GM21360 (cell line): ENCODE results near the gene PRR7.

Experiments
- ATAC-seq: cut with Tn5 transposase; IDR thresholded peaks from one replicate; pipeline ENCODE4 v1.9.1; 2021; ENCODE audit warnings: mild to moderate bottlenecking, moderate library complexity; ENCODE audit not compliant: unreplicated experiment

The PRR7 gene

DNA sequence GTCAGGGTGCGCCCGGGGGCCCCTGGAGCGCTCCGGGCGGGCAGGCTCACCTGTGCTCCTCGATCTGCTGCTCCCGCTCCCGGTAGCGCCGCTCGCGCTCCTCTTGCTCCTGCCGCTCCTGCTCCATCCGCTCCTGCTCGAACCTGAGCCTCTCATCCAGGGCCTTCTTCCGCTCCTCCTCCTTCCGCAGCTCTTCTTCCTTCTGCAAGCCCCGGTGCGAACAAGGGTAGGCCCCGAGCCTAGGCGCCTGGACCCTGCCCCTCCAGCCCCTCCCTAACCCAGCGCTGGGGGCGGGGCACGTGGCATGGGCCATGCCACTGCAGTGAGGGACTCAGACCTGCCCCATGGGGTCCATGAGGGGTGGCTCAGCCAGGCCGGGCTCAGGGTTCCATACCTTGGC lies 20.2 kb downstream of the PRR7 start:
- no peak for ATAC-seq

DNA sequence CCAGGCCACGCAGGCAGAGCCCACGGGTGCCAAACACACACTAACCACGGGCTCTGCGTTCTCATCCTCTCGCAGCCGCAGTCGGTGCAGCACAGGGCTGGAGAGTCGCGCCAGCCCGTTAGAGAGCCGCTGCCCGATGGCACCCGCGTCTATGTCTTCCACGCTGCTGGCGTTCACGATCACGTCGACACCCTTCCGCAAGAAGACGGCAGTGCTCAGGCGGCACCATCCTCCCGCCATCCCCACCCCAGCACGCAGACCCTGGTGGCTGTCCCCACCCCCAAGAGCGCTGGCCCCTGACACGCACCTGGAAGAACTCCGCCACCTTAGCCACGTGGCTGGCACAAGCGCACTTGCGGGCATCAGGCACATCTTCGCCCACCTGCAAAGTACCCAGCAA lies 20.8 kb downstream of the PRR7 start:
- ATAC-seq: no peak

DNA sequence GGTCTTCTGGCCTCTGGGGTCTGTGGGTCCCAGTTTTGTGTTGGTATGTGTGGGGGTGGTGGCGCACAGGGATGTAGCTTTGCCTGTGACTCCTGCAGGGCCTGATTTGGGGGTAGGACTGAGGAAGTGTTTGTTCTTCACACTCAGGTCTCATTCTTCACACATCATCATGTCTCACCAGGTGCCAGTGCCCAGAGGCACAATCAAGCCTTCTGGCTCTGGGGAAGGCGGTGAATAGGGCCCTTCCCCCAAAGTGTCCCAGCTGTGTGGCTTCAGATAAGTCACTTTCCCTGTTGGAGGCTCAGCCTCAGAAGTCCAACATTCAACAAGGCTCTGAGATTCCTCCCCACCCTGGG lies 21.7 kb downstream of the PRR7 start:
- ATAC-seq: no peak

DNA sequence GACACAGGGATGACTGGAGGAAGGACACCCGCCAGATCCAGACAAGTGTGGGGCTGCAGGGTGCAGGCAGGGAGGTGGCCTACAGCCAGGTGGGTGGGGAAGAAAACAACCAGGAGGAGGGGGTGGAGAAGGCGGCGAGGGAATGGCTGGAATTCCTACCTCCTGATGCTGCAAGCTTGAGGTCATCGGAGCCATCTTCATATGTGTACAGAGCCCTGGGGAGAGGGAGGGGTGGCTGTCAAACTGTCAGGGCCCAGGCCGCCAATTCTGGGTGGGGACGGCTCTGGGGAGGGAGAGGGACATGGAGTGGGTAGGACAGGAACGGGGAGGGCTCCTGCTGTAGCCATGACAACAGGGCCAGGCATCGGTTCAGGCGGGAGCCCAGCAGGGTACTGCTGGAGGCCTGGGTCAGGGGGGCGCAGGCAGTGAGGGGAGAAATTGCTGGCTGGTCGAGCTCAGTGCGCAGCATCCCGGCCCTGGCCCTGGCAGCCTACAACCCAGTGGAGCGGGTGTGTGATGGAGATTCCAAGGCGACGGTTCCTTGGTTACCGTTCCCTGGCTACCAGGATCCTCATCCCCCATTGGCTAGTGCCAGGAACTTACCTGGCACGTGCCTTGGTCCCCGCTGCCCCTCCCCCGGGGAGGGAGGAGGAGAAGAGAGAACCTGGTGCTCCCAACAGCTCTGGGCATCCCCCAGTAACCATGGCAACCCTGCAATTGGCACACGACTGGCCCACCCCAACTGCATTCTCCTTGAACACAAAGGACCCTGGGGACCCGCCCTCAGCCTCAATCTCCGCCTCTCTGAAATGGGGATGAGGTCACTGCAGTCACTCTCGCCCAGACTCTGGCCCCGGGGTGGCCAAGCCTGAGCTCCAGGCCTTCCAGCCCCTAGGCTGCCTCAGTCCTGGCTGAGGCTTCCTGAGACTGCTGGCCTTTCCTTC lies 22.3 kb downstream of the PRR7 start:
- ATAC-seq: no peak

DNA sequence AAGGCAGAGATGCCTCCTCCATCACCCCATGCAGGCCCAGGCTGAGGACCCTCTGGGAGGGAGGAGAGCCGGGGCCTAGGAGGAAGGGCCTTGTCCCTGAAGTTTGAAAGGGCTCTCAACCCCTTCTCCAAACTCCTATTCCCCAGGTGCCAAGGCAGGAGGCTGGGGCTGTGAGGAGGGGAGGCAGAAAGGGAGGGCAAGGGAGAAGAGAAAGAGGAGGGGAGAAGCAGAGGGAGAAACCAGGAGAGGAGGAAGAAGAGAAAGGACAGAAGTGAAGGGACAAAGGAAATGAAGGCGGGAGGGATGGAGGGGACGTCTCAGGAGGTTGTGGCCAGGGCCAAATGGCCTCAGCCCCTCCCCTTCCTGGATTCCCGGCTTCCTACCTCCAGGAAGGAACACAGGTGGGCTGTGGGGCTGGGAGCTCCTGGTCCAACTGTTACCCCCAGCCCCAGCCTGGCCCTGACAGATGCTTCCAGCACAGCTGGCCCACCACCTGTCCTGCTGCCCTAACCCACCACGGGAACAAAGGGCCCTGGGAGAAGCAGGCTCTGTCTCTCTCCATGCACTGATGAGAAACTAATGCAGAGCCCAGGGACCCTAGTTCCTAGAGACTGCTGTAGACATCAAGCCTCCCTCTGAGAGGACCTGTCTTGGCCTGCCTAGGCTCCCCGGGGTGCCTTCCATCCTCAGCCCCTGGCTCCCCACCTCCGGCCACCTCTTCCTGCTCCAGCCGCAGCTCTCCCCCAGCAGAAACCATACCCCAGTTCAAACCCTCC lies 23.3 kb downstream of the PRR7 start:
- ATAC-seq: no peak

DNA sequence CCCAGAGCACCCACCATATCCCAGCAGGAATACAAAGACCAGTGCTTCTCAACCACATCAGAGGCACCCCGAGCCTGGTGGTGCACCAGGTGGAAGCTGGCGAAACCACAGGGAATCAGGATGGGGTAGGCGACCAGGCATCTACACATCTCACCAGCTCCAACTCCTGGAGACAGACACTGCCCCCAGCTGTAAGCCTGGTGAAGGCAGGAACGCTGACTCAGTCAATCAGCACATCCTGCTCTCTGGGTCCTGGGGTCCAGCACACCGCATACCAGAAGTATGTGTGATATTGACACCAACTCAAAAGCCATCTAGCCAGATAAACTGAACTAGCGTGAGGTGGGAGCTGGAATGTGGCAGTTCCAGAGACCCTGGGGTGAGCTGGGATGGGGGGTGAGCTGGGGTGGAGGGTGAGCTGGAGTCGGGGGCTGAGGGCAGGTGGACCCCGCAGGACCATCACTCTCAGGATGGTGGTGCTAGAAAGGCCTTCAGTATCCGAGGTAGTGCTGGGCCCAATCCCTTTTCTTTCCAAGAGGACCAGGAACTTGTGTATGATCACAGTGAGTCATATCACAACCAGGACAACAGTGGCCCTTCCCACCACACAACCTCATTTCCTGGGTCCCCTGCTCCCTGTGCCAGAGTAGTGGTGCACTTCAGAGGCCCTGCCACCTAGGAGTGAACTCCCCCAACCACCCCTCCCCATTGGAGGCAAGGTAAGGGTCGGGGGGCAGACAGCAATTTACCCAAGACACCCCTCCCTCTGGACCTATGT lies 24.3 kb downstream of the PRR7 start:
- ATAC-seq: no peak

DNA sequence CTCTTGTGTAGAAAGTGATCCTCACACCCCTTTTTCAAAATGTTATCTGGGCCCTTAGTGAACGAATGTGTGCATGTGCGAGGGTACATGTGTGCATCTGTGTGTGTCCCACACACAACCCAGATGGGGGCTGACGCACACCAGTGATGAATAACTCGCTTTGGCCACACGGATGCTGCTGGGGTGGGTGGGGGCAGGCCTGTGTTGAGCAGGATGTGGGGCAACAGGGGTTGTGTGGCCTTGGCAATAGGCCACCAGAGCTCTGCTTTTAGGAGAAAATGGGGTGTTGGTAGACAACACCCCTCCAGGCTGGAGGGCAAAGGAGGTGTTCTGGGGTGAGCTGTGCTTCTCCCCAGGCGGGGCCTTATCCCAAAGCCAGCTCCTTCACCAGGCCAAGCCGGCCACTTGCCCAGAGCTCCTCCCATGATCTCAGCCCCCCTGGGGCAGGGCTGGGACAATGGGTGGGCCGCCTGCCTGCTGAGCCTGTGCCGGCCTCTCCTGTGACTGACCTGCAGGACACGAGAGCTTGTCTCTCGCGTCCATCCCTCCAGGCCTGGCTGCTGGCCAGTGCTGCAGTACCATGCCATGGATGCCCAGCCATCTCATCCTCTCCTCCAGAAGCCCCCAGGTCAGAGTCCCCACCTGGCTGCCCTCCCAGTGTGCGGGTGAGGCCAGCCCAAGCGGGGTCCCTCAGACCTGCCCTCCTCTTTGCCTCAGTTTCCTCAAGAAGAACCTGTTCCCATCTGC lies 25.2 kb downstream of the PRR7 start:
- no peak for ATAC-seq

DNA sequence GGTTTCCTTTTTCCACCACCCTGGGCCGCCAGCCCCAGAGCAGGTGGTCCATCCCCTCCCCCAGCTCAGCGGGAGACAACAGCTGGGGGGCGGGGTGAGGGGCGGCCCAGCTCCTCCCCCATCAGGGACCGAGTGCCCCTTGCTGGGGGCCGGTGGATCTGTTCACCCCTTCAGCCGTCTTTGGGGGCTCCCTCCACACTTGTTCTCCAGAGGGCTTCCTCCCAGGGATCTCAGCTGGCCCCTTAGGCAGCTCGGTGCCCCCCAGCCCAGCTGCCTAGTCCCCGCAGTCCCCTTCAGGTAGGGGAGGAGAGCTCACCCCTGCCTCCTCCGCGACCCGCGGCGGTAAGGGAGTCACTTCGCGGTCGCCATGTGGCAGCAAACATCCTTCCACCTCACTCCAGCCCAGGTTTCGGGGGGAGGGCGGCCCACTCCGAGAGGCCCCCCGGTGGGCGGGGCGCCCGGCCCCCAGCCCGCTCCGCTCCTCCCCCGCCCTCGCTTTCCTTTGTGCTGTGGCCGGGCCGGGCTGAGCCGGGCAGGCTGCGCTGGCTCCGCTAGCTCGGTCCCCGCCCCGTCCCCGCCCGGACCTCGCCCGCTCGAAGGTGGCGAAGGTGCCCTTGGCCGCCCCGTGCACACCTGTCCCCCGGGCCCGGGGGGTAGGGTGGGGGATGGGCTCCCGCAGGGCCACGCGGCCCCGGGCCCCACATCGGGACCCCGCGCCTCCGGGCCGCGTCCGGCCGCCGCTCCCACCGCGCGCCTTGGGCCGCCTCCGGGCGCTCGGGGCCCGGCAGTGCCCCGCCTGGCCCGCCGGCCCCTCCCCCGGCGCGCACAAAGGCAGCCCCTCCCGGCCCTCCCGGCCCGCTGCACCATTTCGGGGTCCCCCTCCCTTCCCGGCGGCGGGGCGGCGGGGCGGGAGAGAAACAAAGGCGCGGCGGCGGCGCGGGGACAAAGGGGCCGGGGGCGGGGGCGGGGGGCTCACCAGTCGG lies 26.1 kb downstream of the PRR7 start:
- ATAC-seq: no peak

DNA sequence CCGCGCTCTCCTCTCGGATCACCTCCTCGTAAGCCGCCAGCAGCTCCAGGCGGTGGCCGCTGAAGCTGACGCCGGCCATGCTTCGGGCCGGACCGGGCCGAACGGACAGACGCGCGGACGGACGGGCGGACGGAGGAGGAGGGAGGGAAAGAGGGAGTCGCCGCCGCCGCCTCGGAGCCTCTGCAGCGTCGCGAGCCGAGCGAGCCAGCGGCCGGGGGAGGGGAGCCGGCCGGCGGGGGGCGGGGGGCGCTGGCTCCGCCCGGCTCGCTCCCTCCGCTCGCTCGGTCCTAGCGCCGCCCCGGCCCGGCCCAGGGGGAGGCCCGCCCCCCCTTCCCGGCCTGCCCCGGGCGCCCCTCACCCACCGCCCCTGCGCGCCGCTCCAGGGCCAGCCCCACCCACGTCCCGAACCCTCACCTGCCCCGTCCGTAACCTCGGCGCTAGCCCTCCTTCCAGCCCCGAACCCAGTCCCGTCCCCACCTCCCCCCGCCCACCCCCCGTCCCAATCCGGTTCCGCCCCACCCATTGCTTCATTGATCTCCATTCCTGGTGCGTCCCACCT lies 26.9 kb downstream of the PRR7 start, which contains the start of gene DBN1:
TSS of gene DBN1 (minus strand) at position 192 of the 559 bp plus-strand sequence. CDS start at position 79, 113 bp downstream.
- ATAC-seq: no peak

DNA sequence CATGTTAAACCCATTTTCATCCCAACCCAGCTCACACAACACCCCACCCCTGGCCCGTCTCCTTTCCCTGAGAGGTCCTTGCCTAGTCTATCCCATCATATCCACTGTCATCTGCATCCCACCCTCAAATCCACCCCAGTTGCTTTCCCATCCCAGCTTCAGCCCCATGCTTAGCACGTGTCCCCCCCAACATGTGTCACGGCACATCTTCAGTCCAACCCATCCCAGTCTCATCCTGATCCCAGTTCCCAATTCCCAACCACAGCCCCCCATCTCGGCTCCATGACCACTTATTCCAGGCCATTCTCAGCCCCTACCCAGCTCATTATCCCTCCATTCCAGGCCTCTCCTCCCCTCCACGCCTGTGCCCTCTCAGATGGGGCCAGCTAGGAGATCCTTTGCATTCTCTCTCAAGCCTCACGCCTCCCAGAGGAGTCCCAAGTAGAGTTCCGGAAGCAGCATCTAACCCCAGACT lies 27.4 kb downstream of the PRR7 start:
- no peak for ATAC-seq

DNA sequence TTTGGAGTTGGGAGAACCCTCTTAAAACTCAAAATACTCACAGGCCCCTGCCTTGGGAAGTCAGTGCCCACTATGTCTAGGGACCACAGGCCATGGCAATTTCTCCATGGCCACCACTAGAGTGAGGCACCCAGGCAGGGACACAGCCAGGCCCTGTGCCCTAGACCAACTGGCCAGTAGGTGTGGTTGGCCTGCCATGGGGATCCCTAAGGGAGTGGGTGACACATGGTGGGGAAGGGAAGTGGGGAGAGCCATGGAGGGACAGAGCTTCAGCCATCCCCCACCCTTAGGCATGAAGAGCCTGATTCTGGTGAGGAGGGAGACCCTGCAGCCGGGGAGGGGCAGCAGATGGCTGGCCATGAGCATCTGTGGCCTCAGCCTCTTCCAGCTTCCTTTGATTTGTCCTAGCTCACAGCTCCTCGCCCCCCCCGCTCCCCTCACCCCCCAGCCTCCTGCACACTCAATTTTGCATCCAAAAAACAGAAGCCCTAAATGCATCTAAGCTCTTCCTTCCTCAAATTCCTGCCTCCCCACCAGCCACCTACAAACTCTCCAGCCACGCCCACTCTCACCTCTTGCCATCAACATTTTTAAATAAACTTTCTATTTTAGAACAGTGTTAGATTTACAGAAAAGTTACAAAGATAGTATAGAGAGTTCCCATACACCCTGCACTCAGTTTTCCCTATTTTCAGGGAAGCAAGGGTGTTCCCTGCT lies 28.4 kb downstream of the PRR7 start:
- ATAC-seq: no peak

DNA sequence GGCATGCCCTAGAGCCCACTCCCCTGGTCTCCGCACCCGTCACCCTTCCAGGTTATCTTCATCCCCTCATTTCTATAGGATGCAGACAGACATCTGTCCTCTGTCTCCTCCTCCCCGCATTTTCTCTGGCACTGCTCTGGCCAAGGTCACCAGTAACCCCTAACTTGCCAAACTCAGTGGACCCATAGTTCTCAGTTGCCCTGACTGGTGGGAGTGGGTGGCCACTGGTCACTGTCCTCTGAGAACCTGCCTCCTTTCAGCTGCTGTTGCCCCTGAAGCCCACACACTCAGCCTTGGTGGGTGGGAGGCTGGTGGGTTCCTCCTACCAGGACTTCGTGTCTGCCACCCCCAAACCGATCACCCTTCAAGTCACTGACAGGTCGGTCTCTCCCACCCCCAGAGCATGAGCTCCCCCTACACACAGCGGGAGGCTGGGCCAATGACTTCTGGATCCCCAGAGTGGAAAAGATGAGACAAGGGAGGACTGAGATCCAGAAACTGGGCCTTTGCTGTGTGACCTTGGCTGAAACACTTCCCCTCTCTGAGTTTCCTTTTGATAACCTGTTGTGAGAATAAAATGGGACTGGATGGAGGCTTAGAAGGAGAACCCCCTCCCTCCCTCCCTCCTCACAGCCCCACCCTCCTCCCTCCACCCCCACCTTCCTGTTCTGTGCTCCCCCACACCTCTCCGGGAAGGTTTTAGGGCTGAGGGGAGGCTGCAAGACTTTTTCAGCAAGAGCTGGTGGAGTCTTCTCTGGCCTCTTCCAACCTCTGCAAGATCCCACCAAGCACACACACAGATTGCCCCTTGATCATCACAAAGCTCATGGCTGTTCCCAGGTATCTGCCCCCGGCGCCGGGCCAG lies 29.2 kb downstream of the PRR7 start:
- ATAC-seq: no peak

DNA sequence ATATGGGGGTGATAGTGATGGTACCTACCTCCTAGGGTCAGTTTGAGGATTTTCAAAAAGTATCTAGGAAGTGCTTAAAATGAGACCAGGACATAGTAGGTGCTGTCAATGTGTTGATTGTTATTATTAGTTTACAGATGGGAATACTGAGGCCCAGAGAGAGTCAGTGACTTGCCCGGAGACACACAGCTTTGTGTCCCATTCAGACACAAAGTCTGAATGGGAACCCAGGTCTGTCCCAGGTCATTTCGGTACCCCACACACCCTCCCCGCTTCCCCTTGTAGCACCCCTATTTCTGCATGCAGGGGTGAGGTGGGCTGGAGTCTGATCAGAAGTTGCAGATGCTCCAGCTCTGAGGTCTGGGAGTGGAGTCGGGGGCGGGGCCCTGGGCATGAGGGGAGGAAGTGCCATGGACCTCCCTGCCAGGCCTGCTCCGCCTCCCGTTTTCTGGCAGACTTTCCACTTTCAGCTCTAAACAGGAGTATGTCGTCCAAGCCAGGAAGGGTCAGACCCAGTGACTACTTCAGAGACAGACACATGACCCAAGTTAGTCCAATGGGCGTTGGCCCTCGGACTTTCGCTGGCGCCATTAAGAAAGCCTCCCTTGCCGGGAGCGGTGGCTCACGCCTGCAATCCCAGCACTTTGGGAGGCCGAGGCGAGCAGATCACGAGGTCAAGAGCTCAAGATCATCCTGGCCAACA lies 30.1 kb downstream of the PRR7 start:
- no peak for ATAC-seq

DNA sequence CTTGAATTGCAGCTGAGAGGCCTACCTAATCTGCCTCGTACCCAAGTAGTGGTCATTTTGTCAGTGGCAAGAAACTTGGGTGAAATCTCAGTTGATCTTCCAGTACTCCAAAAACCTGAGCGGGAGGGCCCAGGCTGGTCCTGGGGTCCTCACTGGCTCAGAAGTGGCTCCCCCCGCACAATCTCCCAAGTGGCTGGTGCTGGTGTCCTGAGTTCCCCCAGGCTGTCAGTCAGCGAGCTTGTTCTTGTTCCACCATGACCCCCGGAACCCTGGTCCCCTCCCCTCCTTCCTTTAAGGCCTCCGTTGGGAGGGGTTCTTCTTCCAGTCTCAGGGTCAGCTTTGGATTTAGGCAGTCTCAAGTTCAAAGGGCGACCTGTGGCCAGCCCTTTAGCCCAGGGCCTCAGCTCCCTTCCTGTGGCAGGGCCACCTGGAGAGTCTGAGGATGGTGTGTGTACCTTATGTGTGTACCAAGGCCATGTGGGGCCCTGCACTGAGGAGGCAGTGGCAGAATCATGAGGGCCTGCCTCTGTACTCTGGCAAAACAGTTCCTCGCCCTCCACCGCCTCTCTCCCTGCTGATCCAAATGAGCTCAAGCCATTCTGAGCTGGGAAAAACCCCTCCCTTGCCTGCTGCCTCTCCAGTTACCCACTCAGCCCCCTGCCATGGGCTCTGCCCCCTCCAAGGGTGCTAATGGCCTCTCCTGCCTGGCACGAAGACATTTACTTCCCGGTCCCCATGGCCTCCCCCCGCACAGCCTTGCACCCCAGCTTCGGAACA lies 31.3 kb downstream of the PRR7 start:
- no peak for ATAC-seq

DNA sequence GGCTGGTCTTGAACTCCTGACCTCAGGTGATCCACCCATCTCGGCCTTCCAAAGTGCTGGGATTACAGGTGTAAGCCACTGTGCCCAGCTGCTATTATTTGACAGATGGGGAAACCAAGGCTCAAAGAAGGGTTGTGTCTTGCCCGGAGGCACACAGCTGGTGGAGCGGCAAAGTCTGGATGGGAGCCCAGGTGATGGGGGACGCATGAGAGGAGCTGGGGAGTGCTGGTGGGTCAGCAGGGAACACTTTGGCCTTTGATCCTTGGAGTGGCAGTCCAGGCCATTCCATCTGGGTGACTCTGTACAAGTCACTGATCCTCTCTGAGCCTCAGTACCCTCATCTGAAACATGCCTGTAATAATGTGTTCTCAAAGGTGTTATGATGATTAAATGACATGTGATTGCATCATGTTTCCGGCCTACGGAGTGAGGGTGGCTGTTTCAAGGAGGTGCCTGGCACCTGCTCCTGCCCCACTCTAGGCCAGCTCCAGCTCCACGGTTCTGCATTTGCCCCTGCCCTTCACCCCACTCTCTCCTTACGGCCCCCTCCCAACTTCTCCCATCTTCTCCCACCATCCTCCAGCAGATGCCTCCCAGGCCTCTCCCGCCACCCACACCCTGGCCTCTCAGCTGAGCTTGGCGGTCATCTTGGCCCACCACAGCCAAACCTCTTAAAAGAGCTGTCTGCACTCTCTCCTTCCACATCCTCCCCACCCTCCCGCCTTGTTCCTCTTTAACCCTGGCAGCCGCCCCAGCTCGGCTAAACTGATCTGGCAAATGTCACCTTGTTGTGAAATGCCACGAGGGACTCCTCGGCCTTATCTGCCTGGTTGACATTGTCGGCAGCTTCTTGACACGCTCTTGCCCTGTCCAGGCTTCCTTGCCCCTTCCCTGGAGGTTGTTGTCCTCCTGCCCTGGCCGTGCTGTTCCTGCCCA lies 32.4 kb downstream of the PRR7 start:
- ATAC-seq: no peak
